ENCODE measurements around the gene DNM2.
"Not testable (repeated sequence)": the region's sequence is repeated elsewhere in the genome, so short reads cannot be mapped to it uniquely, and the experiment has no call there.

Gene DNM2

DNA sequence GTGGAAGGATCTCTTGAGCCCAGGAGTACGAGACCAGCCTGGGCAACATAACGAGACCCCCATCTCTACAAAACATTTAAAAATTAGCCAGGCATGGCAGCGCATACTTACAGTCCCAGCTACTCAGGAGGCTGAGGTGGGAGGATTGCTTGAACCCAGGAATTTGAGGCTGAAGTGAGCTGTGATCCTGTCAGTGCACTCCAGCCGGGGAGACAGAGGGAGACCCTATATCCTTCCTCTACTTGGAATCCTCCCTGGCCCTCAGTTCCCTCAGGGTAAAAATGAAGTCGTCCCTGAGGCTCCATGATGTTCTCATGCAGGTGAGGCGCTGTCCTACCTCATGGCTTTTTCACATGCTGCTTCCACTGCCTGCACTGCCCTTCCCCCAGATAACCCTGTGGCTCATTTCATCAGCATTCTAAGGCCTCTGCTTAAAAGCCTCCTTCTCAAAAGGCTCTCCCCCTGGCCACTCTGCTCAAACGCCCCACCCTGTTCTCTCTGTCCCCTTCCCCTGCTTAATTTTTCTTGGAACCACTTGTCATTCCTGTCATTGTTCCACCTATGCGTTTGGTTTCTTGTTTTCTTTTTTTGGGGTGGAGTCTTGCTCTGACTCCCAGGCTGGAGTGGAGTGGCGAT, 19.2 kb downstream of the DNM2 start:
- no peaks in the 10 kb centered on the region for H3K4me1 ChIP-seq (ENCODE audit: control insufficient read depth, insufficient read depth, low read length)
- H3K27ac ChIP-seq (ENCODE audit: low read depth, low read length) = no peak overlapping the region
- no peak overlapping the region for H3K9ac ChIP-seq (ENCODE audit: low read length)
- H3K4me3 ChIP-seq (ENCODE audit: low read length) = no peak overlapping the region
- H3K27me3 ChIP-seq (ENCODE audit: control insufficient read depth, insufficient read depth, low read length) = no peaks in the 10 kb centered on the region
- H3K36me3 ChIP-seq (ENCODE audit: control insufficient read depth, insufficient read depth, low read length) = no peaks in the 10 kb centered on the region

DNA sequence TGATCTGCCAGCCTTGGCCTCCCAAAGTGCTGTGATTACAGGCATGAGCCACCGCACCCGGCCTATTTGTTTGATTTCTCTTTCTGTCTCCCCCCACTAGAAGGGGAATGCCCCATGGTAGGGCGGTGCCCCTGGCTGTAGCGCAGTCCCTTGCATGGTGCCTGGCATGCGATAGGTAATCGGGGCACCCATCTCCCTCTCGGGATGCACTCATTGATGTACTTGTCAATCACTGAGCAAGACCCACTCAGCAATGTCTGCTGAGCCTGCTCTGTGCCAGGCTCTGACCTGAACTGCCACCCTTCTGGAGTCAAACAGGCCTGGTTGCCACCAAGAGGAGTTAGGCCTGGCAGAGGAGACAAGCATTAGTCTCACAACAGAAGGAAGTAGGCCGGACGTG, 19.8 kb downstream of the DNM2 start:
- H3K4me1 ChIP-seq (ENCODE audit: control insufficient read depth, insufficient read depth, low read length) = no peaks in the 10 kb centered on the region
- no peak overlapping the region for H3K27ac ChIP-seq (ENCODE audit: low read depth, low read length)

GRCh38 chr19:10740798-10741197, 22.9 kb downstream of the DNM2 start:
- H3K4me3 ChIP-seq (ENCODE audit: low read length) = no peak overlapping the region
- H3K36me3 ChIP-seq (ENCODE audit: control insufficient read depth, insufficient read depth, low read length) = no peaks in the 10 kb centered on the region
- no peaks in the 10 kb centered on the region for H3K4me1 ChIP-seq (ENCODE audit: control insufficient read depth, insufficient read depth, low read length)
- no peaks in the 10 kb centered on the region for H3K27me3 ChIP-seq (ENCODE audit: control insufficient read depth, insufficient read depth, low read length)
- no peak overlapping the region for H3K9ac ChIP-seq (ENCODE audit: low read length)
- no peak overlapping the region for H3K27ac ChIP-seq (ENCODE audit: low read depth, low read length)

More for the DNA sequence above, 19.8 kb downstream of the DNM2 start:
- H3K9ac ChIP-seq (ENCODE audit: low read length) = no peak overlapping the region
- no peaks in the 10 kb centered on the region for H3K36me3 ChIP-seq (ENCODE audit: control insufficient read depth, insufficient read depth, low read length)
- H3K27me3 ChIP-seq (ENCODE audit: control insufficient read depth, insufficient read depth, low read length) = no peaks in the 10 kb centered on the region
- no peak overlapping the region for H3K4me3 ChIP-seq (ENCODE audit: low read length)

DNA sequence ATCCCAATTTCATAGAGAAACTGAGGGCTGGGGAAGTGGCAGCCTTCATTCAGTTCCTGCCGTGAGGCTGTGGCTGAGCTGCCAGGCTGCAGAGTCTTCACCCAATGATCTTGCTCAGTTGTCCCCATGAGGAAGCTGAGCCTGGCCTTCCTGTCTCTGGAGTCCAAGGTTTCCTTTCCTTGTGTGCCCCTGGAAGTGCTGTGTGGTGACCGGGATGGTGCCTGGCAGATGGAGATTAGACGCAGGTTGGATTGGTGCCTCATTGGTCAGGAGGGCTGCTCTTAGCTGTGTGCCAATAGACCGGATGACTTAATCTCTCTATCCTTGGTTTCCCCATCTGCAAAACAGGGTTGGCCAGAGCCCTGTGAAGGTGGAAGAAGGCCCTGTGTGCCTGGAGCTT, 24.6 kb downstream of the DNM2 start:
- Histone ChIP-seq H3K27me3 (ENCODE audit: control insufficient read depth, insufficient read depth, low read length) (no peaks in the 10 kb centered on the region), H3K4me3 (ENCODE audit: low read length) (no peak overlapping the region), H3K36me3 (ENCODE audit: control insufficient read depth, insufficient read depth, low read length) (no peaks in the 10 kb centered on the region), H3K4me1 (ENCODE audit: control insufficient read depth, insufficient read depth, low read length) (no peaks in the 10 kb centered on the region), H3K9ac (ENCODE audit: low read length) (no peak overlapping the region), H3K27ac (ENCODE audit: low read depth, low read length) (no peak overlapping the region)

- Histone ChIP-seq H3K27me3 (ENCODE audit: control insufficient read depth, insufficient read depth, low read length) (no peaks in the 10 kb centered on the region), H3K4me1 (ENCODE audit: control insufficient read depth, insufficient read depth, low read length) (no peaks in the 10 kb centered on the region), H3K9ac (ENCODE audit: low read length) (no peak overlapping the region), H3K4me3 (ENCODE audit: low read length) (no peak overlapping the region), H3K27ac (ENCODE audit: low read depth, low read length) (no peak overlapping the region), H3K36me3 (ENCODE audit: control insufficient read depth, insufficient read depth, low read length) (no peaks in the 10 kb centered on the region)
Measured at GRCh38 chr19:10744253-10744798, 26.4 kb downstream of the DNM2 start.

DNA sequence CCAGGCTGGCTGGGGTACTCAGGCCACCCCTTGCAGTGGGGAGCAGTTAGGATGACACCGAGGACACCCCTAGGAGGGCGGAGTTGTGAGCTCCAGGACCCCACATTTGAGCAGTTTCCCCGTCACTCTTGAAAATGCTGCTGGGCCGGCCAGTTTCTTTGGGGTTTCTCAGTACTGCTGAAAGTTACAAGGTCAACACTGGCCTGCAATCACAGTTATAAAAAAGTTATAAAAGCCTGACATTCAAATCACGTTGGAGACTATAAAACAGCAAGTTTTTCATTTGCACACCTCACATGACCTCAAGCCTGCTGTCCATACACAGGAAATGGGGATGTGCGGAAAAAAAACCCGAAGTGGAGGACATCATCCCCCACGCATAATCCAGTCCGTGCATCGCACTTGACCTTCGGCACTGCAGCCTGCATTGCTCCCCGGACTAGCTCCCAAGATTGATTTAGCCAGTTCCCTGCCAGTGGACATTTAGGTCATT, 27.0 kb downstream of the DNM2 start:
- Histone ChIP-seq H3K36me3 (ENCODE audit: control insufficient read depth, insufficient read depth, low read length) (no peaks in the 10 kb centered on the region), H3K27ac (ENCODE audit: low read depth, low read length) (no peak overlapping the region), H3K27me3 (ENCODE audit: control insufficient read depth, insufficient read depth, low read length) (no peaks in the 10 kb centered on the region), H3K4me3 (ENCODE audit: low read length) (no peak overlapping the region), H3K4me1 (ENCODE audit: control insufficient read depth, insufficient read depth, low read length) (no peaks in the 10 kb centered on the region), H3K9ac (ENCODE audit: low read length) (no peak overlapping the region)

GRCh38 chr19:10746437-10746836, 28.6 kb downstream of the DNM2 start:
- not testable (repeated sequence) for H3K4me3 ChIP-seq (ENCODE audit: low read length); H3K4me1 ChIP-seq (ENCODE audit: control insufficient read depth, insufficient read depth, low read length); H3K27ac ChIP-seq (ENCODE audit: low read depth, low read length); H3K27me3 ChIP-seq (ENCODE audit: control insufficient read depth, insufficient read depth, low read length); H3K9ac ChIP-seq (ENCODE audit: low read length); H3K36me3 ChIP-seq (ENCODE audit: control insufficient read depth, insufficient read depth, low read length)

- Histone ChIP-seq H3K36me3 (ENCODE audit: control insufficient read depth, insufficient read depth, low read length) (no peaks in the 10 kb centered on the region), H3K27me3 (ENCODE audit: control insufficient read depth, insufficient read depth, low read length) (no peaks in the 10 kb centered on the region), H3K9ac (ENCODE audit: low read length) (no peak overlapping the region), H3K4me3 (ENCODE audit: low read length) (no peak overlapping the region), H3K4me1 (ENCODE audit: control insufficient read depth, insufficient read depth, low read length) (no peaks in the 10 kb centered on the region), H3K27ac (ENCODE audit: low read depth, low read length) (no peak overlapping the region)
Measured at GRCh38 chr19:10747271-10747670, 29.4 kb downstream of the DNM2 start.

DNA sequence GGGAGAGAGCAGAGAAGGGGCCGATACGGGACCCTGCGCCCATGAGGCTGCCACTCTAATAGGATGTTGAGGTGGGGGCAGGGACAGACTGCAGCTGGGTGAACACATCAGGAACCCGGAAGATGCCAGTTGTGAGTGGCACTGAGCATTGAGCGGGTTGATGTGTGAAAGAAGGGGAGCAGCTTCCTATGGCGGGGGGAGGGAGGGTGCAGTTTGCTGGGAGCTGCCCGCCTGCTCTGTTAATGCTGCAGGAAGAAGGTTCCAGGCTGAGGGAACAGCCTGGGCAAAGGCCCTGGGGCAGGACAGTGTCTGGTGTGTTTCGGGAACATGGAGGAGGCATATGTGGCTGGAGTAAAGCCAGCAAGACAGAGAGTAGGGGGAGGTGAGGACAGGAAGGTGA, 29.8 kb downstream of the DNM2 start:
- no peaks in the 10 kb centered on the region for H3K36me3 ChIP-seq (ENCODE audit: control insufficient read depth, insufficient read depth, low read length)
- H3K9ac ChIP-seq (ENCODE audit: low read length) = no peak overlapping the region
- no peaks in the 10 kb centered on the region for H3K27me3 ChIP-seq (ENCODE audit: control insufficient read depth, insufficient read depth, low read length)
- H3K4me3 ChIP-seq (ENCODE audit: low read length) = no peak overlapping the region
- no peaks in the 10 kb centered on the region for H3K4me1 ChIP-seq (ENCODE audit: control insufficient read depth, insufficient read depth, low read length)
- no peak overlapping the region for H3K27ac ChIP-seq (ENCODE audit: low read depth, low read length)

DNA sequence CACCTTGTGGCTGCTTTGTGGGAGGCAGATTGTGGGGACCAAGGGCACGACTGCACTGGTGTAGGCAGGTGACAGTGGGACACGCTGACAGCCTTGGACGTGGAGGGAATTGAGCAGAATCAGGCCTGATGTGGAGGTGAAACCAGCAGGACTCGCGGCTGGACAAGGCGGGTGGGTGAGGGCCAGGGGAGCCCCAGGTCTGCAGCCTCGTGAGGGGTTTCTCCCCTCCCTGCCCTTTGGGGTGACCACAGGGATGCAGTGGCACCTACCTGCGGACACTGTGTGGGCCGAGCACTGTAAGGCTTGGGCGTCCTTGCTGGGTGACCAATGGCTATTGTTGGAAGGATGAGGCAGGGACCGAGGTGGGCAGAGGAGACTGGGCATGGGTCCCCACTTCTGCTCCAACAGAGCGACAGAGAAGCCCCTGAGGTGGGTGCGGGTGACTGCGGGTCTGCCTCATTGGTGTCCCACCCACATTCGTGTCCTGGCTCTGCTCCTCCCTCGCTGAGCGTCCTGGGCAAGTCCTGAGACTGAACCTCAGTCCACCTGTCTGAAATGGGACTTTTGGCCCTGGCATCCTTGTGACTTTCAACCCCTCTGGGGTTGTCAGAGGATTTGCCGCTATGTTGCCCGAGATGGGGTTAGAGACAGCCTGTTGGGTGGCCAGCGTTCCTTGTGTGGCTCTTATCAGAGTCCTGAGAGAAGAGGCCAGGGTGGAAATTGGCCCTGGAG, 30.5 kb downstream of the DNM2 start:
- H3K27me3 ChIP-seq (ENCODE audit: control insufficient read depth, insufficient read depth, low read length) = no peaks in the 10 kb centered on the region
- peak overlapping the region; percentile 25 for H3K4me3 ChIP-seq (ENCODE audit: low read length)
- no peaks in the 10 kb centered on the region for H3K4me1 ChIP-seq (ENCODE audit: control insufficient read depth, insufficient read depth, low read length)
- H3K27ac ChIP-seq (ENCODE audit: low read depth, low read length) = no peak overlapping the region
- no peak overlapping the region for H3K9ac ChIP-seq (ENCODE audit: low read length)
- no peaks in the 10 kb centered on the region for H3K36me3 ChIP-seq (ENCODE audit: control insufficient read depth, insufficient read depth, low read length)

- Histone ChIP-seq H3K27me3 (ENCODE audit: control insufficient read depth, insufficient read depth, low read length) (no peaks in the 10 kb centered on the region), H3K9ac (ENCODE audit: low read length) (no peak overlapping the region), H3K4me1 (ENCODE audit: control insufficient read depth, insufficient read depth, low read length) (no peaks in the 10 kb centered on the region), H3K27ac (ENCODE audit: low read depth, low read length) (no peak overlapping the region), H3K4me3 (ENCODE audit: low read length) (no peak overlapping the region), H3K36me3 (ENCODE audit: control insufficient read depth, insufficient read depth, low read length) (no peaks in the 10 kb centered on the region)
Measured at GRCh38 chr19:10748927-10749434, 31.1 kb downstream of the DNM2 start.

GRCh38 chr19:10749435-10750384, 31.8 kb downstream of the DNM2 start:
- Histone ChIP-seq H3K4me3 (ENCODE audit: low read length) (no peak overlapping the region), H3K27me3 (ENCODE audit: control insufficient read depth, insufficient read depth, low read length) (no peaks in the 10 kb centered on the region), H3K9ac (ENCODE audit: low read length) (no peak overlapping the region), H3K36me3 (ENCODE audit: control insufficient read depth, insufficient read depth, low read length) (no peaks in the 10 kb centered on the region), H3K4me1 (ENCODE audit: control insufficient read depth, insufficient read depth, low read length) (no peaks in the 10 kb centered on the region), H3K27ac (ENCODE audit: low read depth, low read length) (no peak overlapping the region)
